HG02588 (cell line): ENCODE data around the gene NAMPT.
"Not testable (repeated sequence)": the region's sequence is repeated elsewhere in the genome, so short reads cannot be mapped to it uniquely, and the experiment has no call there.

Experiments used
- ATAC-seq: cut with Tn5 transposase; IDR thresholded peaks from one replicate; pipeline ENCODE4 v1.9.1; 2021; ENCODE audit warnings: mild to moderate bottlenecking, moderate library complexity; ENCODE audit not compliant: unreplicated experiment

Gene NAMPT

DNA sequence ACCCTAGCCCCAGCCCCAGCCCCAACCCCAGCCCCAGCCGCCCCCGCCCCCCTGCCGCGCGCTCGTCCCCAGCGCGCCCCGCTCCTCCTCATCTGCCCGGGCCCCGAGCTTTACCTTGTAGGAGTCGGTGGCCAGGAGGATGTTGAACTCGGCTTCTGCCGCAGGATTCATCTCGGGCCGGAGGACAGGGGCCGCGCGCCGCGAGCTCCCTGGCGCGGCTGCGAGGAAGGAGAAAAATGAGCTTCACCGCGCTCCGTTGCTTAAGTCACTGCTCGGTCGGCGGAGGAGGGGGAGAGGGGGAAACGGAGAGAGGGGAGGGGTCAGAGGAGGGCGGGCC is at the start of gene NAMPT:
NAMPT (minus strand) TSS at position 270 of the 337 bp plus-strand sequence; CDS start at position 171, 99 bp downstream.
- ATAC-seq, result no peak

DNA sequence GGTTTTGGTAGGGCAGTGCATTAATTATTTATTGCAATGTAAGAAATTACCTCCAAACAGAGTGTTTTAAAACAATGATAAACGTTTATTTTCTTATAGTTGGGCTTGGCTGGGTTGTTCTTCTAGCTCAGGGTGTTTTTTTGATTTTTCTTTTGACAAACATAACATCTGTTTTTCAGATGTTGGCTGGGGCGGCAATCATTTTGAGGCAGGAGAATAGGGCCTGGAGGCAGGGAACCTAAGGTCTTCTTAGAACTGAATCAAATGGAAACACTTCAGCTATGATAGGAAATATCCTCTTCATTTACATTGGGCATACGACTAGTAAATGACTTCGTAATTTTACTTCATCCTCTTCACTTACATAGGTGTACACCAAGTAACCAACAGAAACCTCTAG is 47.4 kb upstream of the NAMPT start:
- no peak for ATAC-seq

DNA sequence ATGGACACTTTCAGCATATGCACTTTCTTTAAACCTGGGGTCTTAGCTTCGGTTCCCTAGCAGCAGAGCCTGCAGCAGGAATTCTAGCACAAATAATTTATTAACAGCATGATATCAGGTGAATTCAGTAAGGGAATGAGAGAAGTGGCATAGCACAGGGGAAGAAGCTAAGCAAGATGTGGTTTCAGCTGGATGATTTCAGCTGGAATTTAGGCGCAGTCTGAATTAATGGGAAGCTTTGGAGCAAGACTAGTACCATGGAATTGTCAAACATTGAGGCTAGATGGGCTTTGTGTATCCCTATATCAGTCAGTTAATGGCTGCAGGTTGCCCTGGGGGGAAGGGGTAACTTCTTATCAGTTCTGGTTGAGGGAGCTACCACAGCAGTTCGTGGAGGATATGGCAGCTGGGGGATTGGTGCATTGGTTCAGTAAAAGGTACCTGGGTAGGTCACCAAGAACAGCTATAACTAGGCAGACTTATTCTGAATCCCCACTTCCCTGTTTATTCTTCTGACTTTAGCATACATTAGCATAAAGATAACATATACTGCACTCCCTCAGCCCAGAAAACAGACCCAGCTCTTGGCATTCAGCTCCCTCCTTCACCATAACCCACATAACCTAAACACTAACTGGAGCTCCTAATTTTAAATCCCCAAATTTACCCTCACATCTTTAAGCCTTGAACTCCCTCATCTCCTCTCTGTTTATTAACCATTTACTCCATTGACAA is 46.8 kb upstream of the NAMPT start:
- ATAC-seq, result no peak

DNA sequence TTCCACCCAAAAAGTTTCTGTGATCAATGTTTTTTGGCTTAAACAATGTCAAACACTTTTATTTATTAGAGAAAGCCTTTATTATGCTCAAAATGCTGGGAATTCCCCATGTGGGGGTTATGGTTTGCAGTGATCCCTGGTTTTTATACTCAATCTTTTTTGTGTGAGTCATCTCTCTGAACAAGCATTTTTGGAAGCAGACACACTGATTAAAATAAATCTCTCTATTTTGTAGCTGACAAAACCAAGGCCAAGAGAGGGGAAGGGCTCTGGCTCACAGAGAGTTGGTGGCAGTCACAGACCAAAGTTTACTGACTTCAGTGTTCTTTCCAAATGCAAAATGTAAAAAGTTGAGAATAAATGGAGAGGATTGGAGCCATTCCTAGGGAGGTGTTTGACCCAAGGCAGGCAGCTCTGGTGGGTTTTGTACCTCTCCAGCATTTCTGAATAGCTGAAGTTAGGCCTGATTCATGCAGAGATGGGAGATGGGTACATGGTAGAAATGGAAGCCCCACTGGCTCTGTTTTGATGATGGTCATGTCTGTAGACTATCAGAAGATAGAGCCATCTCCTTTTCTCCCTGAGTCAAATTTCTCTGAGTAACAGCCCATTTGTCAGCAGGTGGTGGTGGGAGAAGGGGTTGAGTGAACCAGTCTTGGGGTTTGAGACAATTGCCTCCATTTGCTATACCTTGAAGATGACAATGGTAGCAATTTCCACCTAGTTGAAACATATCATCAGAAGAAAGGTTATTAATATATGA is 45.4 kb upstream of the NAMPT start:
- no peak for ATAC-seq

DNA sequence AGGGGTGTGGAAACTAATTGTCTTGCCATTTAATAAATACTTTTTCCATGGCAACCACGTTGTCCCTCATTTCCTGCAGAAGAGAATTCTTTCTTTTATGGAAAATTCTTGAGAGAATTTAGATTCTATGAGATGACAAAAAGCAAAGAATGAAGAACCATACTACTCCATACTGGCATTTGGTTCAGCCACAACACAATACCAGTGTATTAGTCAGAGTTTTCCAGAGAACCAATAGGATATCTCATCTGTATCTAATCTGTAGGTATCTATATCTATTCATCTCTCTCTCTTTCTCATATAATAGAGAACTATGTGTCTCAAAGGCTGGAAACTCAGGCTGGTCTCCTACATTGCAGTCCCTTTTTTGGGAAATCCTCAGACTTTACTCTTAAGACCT is 44.6 kb upstream of the NAMPT start:
- ATAC-seq, result no peak

DNA sequence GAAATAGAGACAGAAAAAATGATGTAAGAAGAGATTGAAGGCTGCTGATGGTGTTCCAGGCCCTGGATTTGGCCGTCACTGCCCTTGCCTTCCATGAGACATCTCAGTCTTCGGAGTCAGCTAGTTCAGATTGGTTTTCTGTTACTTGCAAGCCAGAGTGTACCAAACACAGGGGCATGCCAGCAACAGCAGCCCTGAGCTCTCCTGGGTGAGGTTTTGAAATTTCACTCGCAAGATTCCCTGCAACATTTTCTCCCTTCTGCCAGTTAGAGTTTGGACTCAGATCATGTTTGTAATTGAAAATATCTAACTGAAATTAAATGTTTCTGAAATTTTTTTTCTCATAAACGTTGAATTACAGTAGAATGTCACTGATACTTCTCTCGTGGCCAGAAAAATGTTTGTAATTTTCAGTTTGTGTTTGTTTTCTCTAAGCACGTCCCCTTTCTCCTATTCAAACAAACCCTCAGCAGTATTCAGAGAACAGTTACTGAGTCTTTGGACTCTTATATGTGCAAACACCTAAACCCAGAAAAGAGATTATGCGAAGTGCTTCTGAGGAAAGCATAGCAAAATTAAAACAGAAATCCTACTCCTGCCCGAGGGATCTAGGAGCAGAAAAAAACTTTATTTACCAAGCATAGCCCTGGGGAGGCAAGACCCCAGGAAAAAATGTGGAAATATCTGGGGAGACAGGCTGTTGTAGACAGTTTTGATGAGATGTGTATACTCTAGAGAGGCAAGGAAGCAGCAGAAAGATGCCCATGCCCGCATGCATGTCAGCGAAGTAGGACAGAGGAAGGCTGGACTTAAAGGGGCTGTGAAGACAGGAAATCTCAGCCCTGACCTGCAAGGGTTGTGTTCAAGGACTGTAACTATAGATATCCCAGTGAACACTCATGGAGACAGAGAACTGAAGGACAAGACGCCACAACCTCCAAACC is 43.0 kb upstream of the NAMPT start:
- ATAC-seq, result no peak

DNA sequence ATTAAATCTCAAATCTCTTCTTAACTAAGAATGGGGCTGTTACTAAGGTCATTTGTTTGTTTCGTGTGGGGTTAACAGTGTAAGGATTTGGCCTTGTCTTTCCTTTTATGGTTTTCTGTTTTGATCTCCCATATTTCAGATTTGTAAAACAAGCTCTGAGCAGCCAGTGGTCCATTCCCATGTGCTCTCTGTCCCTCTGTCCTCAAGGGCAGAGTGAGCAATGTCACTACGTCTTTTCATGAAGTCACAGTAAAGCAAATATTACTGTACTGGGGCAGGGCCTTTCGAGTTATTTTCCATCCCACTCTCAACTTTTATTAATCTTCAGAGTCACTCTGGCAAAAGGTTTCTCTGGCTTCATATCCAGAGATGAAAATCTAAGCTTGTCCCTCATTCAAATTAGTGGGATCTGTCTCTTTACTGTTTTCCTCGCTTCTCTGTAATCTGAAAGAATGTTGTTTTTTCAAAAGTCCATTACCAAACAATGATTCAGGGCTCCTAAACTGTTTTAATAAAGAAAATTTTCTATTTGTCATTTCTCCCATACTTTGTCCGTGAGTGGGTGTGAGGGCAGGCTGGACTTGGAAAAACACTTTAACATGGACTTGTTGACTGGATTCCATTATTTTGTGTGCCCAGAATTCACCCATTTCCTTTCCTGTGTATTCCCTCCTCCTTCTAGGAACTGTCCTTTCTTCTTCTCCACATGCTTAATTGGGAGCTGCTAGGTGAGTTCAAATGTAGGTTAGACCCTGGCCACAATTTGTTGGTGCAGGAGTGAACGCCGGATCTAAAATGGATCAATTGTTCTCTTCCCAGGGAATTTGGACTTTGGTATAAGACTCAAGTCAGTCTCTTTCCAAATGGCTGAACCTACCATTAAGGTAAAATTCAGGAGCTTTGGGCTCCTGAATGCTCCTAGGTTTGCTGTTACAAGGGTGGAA is 42.1 kb upstream of the NAMPT start:
- no peak for ATAC-seq

DNA sequence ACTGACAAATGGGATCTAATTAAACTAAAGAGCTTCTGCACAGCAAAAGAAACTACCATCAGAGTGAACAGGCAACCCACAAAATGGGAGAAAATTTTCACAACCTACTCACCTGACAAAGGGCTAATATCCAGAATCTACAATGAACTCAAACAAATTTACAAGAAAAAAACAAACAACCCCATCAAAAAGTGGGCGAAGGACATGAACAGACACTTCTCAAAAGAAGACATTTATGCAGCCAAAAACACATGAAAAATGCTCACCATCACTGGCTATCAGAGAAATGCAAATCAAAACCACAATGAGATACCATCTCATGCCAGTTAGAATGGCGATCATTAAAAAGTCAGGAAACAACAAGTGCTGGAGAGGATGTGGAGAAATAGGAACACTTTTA is 39.7 kb upstream of the NAMPT start:
- not testable (repeated sequence) for ATAC-seq

DNA sequence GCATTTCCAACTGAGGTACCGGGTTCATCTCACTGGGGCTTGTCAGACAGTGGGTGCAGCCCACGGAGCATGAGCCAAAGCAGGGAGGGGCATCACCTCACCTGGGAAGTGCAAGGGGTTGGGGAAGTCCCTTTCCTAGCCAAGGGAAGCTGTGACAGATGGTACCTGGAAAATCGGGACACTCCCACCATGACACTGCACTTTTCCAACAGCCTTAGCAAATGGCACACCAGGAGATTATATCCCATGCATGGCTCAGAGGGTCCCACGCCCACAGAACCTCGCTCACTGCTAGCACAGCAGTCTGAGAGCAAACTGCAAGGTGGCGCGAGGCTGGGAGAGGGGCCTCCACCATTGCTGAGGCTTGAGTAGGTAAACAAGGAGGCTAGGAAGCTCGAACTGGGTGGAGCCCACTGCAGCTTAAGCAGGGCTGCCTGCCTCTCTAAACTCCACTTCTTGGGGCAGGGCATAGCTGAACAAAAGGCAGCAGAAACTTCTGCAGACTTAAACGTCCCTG is 35.5 kb upstream of the NAMPT start:
- not testable (repeated sequence) for ATAC-seq

DNA sequence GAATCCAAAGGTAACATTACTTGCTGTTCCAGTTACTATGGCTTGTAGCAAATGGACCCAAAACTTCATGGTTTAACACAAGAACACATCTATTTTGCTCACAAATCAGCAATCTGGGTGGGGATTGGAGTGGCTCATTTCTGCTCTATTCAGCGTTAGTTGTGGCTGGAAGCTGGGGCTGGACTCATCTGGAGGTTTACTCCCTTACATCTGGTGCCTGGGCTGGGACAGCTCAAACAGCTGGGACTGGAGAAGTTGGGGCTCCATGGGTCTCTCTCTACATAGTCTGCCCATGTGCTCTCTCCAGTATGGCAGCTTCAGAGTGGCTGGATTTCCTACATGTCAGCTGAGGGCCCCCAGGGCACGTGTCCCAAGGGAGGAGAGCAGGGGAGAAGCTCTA is 33.7 kb upstream of the NAMPT start:
- no peak for ATAC-seq

DNA sequence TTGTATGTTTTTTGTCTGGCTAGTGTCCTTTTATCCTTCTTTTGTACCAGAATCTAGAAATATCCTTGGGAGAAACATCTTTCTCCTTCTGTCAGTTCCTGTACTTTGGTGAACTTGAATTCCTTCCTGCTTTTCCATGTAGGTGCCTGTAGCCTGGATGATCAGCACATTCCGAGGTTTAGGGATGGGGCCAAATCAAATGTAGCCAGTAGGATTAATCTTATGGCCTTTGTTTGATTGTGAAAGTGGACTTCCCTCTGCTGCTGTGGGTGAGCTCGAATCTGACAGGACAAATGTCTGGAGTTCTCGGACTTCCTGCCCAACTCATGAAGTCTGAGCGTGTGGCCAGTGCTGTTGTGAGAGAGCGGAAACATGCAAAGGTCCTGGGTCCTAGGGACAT is 33.2 kb upstream of the NAMPT start:
- no peak for ATAC-seq

DNA sequence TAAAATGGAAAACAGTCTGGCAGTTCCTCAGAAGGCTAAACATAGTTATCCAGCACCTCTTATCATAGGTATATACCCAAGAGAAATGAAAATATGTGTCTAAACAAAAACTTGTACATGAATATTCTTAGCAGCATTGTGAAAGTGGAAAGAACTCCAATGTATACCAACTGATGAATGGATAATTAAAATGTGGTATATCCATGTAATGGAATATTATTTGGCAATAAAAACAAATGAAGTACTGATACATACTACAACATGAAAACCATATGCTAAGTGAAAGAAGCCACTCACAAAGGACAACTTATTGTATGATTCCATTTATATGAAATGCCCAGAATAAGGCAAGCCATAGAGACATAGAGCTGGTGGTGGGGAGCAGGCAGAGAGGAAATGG is 32.2 kb upstream of the NAMPT start:
- no peak for ATAC-seq

DNA sequence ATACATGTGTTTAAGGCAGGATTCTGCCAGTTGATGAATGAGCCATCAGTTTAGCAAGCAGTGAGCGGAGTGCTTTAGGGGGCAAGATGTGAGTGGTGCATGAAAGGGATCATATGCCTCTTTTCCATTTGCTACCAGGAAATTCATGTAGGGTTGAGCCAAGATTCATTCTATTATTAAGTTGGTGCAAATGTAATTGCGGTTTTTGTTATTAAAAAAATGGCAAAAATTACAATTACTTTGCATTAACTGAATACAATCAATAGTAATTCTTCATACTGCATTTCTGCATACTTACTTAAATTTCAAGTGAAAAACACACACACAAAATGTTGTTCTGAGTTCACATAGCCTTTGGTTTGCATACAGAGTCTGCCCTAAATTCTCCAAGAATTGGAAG is 30.1 kb upstream of the NAMPT start:
- ATAC-seq, result no peak

DNA sequence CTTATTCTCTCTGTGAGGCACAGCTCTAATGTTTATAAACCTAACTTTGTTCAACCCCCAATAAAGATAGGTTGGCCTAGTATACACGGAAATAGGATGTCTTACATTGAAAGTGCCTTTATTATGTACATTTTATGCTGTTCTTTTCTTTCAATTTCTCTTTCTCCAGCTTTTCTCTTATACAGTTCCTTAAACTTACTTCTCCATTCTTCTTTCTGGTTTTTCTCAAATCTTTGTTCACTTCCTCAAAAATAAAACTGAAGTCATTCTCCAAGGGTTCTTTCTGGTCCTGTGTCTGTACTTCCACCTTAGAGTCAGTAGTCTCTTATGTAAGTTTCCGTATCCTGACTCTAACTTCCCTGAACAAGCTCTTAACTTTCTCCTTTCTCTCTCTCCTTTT is 29.2 kb upstream of the NAMPT start:
- no peak for ATAC-seq

DNA sequence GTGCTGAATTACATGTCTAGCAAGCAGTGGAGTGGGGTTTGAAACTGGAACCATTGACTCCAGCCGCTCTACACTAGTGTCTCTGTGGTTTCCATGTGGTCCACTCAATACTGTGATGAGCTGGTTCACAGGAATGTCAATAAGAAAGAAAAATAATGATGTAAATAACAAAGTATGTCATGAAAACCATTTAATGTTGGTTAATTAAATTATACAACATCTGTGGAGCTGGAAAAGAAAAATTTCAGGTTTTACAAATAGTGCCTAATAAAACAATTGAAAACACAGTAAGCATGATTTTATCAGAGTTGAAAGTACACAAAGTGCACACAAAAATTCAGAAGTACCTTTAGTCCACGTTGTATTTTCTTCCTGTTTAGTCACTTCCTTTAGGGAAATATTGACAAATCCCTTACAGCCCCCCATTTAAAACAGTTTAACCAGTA is 28.7 kb upstream of the NAMPT start:
- ATAC-seq, result no peak

DNA sequence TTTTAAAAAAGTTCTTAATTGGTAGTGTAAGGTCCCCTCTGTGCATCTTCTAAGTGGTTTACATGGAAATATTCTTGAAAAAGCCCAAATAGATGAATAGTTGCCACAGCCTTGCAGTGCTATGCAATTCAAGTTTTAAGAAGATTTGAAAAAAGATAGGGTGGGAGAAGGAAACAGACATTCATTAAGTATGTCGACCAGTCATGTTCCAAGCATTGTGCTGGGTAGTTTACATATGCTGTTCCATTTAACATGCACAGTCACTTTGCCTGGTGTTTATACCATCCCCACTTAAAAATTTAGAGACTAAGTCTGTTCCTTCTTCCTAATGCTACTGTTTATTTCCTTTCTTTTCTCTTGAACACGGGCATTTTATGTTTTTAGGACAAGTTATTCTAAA is 28.1 kb upstream of the NAMPT start:
- ATAC-seq, result no peak

DNA sequence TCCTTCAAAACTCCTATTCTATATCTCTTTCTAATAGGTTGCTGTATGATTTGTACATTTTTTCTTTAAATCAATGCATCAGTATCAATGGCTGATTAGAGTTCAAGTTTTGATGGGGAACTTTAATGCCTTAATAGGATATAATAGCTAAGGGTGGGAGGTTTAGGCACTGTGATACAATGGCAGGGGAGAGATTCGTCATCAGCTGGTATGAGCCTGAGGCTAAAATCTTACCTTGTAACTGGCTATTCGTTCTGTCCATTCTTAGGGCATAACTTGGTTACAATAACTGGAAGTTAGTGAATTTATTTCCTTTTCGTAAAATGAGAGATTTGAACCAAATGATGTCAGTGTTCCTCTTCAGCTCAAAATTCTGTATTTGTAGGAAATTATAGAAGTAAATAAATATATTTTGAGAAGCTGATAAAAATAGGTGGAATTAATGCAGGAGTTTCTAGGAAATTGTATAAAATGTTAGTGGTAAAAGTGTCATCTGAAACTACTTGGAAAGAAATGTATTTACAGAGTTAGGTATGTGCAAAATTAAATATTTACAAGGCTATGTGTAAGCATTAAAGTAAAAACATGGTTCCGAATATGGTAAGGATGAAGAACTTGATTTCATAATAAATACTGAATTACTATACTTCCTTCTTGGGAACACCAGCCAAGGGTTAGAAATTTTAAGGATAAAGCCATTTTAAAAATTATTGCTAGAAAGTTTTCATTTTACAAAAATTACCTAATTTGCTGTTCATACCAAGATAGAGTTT is 27.5 kb upstream of the NAMPT start:
- no peak for ATAC-seq

DNA sequence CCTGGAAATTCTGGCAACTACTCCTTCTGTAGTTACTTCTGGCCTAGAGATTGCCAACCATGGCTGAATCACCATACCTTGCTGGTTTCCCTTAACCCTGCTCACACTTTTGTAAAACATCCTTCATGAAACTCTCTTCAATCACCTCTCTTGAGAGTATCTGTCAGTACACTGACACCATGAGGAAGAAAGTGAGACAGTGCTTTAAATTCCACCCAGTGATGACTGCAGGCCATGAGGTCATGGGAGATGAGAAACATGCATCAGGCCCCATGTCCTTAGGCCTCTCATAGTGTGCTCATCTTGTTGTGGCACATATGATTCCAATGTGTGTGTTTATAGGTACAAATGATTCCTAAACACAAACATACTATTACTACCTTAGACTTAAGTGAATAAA is 24.6 kb upstream of the NAMPT start:
- no peak for ATAC-seq

DNA sequence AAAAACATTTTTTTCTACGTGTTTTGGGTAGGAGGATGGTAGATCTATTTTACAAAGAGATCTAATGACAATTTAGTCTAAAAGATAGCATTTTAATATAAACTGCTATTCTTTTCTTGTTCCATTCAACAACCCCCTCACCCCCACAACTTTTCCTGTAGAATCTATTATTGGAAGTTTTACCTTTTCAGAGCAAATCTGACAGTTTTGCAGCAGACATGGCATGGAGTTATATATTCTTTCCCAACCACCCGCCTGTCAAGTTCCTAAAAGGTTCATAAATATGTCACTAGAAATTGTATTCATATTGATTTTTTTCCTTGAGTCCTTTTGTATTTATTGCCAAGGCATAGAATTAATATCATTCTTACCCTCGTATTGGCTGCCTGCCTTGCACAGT is 21.5 kb upstream of the NAMPT start:
- no peak for ATAC-seq
